T-helper 1 cell (primary cell): ENCODE results near the gene NMNAT3.

Source experiments
- DNase-seq, 5 donors: peaks; one replicate each; pipeline ENCODE4 v3.0.0-alpha.2; 2012 to 2020

NMNAT3 gene

GRCh38 chr3:139674571-139675260, 3.1 kb downstream of the NMNAT3 start:
- DNase-seq: no peak

GRCh38 chr3:139672884-139673283, 4.9 kb downstream of the NMNAT3 start:
- DNase-seq: no peak

DNA sequence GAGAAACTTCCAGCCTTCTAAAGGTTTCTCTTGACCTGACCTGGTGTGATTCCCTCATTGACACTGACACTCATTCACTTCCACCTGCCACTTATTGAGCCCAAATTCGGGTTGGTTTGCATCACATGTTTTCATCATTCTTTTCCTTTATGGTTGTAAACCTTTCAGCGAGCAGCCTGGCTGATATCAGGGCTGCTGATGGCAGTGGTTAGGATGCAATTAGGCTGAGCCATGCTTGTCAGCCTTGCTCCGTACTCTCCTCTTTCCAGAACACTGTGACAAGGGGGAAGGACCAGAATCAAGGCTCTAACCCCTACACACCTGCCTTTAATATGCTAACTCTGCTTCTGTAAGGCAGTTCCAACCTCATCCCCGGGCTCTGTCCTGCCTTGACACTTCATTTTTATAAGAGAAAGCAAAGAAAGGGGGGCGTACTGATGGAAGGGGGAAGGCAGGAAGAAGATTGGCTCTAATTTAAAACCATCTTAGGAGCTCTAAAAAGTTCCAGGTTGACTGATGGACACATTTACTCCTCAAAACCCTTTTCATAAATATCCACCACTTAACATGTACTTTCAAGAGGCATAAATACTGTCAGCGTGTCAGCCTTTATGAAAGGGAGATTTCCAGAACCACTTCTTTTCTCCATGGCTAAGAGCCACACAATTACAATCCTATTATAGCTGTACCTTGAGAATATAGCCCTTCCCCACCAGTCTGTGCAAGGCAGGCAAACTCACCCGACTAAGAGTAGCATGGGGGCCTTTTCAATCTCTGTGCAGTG, 5.7 kb downstream of the NMNAT3 start:
- no peak for DNase-seq

DNA sequence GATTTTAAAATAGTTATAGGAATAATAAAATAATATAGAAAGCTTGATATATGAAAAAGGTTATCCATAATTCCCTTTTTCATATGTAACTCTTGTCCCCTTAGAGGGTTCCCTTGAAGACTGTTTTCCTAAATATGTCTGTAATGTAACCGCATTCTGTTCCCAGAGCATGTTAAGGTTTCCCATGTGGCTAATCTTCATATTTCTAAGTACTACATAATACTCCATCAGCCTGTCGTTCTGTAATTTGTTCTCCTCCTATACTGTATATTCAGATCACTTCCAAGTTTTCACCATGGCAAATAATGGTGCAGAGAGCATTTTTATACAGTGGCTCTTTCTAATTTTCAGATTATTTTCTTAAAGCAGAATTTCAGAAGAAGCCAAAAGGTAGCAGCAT, 6.7 kb downstream of the NMNAT3 start:
- DNase-seq: no peak

DNA sequence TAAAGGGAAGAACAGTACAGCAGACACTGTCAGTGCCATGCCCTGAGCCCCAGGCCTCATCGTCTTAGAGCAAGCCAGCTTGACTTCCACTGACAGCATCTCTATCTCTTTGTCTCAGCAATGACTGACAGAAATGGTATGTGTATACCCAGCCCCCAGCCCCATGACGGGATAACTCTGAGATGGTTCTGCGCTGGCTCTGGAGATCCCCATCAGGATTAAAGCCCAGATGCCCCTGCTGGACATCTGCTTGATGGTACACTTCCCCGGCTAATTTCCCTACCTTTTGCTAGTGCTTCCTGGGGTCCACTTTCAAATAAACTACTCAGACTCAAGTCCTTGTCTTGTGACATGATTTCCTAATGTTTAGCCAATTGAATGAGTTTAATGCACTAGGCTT, 7.6 kb downstream of the NMNAT3 start:
- DNase-seq: no peak

DNA sequence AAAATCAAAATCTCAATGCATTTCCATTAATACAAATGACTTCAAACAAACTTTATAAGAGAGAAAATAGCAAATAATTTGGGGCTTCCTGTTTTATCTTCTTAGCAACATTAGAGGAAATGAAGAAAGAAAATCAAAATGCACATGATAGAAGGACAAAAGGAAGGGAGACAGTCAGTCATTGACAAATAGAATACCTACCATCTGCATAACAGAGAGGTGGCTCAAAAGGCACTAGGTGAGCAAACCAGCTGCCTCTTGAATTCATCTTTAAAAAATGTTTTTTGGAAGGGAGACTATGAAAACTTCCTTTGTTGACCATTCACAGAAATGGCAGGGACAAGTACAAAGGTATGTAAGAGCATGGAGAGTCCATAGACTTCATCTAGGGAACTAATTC, 9.4 kb downstream of the NMNAT3 start:
- no peak for DNase-seq

- no peak for DNase-seq
These were observed 12.8 kb downstream of the NMNAT3 start for GRCh38 chr3:139664958-139665357.

DNA sequence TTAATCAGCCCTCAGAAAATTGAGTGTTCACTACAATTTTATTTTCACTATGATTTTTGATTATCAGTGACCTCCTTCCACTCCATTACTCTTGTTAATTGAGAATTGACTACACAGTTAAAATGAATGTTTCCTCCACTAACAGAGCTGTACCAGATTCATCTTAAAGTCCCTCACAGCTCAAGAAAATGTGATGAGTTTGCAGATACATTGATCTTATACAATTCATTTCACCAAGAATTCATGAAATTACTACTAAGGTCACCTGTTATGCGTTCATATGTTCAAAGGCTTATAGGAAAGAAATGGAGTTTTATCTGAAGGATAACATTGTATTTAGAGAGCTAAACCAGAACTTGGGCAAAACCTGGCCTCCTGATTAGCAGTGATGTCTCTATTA, 17.5 kb downstream of the NMNAT3 start:
- no peak for DNase-seq

GRCh38 chr3:139659511-139659910, 18.3 kb downstream of the NMNAT3 start:
- DNase-seq: no peak

DNA sequence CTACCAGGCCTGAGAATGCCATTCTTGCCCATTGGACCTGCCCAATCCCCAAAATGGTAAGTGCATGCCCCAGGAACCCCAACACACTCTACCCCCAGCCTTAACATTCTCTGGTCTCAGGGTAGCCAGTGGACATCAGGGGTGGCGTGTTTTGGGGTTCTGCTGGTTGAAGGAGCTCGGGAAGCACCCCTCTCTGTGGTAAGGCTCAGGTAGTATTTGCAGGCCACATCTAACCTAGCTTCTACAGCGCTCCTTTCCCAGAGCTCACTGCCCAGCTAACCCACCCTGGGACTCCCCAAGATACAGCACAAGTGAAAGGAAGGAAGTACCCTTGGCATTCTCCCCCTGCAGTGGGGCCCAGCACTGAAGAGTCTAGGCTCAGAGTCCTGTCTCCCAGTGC, 19.8 kb downstream of the NMNAT3 start:
- no peak for DNase-seq

- DNase-seq: no peak
These were observed 20.3 kb downstream of the NMNAT3 start for GRCh38 chr3:139657434-139657833.

GRCh38 chr3:139655909-139656595, 21.7 kb downstream of the NMNAT3 start:
- no peak for DNase-seq

GRCh38 chr3:139654637-139655365, 23.0 kb downstream of the NMNAT3 start:
- no peak for DNase-seq

GRCh38 chr3:139653582-139653981, 24.2 kb downstream of the NMNAT3 start:
- DNase-seq: no peak

- no peak for DNase-seq
These were observed 25.2 kb downstream of the NMNAT3 start for GRCh38 chr3:139652561-139652960.

- no peak for DNase-seq
These were observed 29.8 kb downstream of the NMNAT3 start for GRCh38 chr3:139647866-139648435.

GRCh38 chr3:139646512-139646911, 31.3 kb downstream of the NMNAT3 start:
- no peak for DNase-seq

DNA sequence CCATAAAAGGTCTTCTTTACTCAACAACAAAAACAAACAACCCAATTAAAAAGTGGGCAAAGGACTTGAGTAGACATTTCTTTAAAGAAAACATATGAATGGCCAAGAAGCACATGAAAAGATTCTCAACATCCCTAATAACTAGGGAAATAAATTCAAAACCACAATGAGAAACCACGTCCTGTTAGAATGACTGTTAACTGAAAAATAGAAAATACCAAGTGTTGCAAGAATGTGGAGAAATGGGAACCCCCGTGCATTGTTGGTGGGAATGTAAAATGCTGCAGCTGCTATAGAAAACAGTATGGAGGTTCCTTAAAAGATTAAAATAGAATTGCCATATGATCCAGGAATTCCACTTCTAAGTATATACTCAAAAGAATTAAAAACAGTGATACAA, 34.8 kb downstream of the NMNAT3 start:
- DNase-seq: no peak

DNA sequence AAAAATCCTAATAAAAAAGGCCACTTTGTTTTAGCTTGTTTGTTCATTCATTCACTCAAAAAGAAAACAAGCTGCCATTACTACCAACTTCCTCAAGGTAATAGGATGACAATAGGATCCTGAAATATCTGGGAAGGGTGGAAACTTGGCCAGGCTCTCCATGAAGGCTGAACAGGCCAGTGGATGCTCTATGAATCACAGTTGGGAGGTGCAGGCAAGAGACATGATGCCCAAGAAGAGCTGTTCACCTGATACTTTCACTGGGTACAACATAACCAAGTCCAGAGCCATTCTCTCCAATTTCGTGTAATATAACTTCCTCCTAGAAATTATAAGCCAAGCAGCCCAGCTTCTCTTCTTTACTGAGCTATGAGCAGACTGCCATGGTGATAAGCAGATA, 37.3 kb downstream of the NMNAT3 start:
- no peak for DNase-seq

GRCh38 chr3:139639662-139640061, 38.1 kb downstream of the NMNAT3 start:
- no peak for DNase-seq

DNA sequence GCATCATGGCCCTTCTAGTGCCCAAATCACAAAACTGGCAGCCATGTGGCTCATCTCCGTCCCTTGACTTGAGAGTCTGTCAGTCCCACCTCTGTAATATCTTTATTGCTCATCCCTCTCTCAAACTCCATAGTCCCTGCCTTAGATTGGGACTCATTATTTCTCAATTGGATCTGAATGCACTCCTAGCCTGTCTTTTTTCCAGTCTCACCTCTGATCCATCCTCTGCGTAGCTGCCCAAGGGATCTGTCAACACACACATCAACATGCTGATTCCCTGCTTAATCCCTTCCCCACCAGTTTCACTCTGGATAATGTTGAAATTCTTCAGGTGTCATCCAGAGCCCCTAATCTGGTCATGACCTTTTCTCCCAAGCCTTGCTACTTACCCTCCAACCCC, 39.3 kb downstream of the NMNAT3 start:
- no peak for DNase-seq

DNA sequence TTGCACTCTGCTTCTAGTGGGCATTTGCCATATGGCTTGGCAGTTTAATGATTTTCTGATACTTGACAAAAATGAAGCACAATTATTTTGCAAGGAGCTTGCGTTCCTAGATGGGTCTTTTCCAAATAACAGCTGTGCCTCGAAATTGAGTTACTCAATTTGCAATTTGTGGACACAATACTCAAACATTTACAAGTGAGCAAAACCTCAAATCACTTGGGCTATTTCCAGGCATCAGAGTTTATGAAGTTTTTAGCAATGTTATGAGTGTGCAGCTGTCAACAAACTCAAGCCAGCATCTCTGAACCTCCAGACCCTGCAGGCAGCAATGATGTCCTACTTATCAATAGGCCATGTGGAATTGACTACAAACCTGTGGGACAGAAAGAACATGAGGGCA, 41.3 kb downstream of the NMNAT3 start:
- no peak for DNase-seq

DNA sequence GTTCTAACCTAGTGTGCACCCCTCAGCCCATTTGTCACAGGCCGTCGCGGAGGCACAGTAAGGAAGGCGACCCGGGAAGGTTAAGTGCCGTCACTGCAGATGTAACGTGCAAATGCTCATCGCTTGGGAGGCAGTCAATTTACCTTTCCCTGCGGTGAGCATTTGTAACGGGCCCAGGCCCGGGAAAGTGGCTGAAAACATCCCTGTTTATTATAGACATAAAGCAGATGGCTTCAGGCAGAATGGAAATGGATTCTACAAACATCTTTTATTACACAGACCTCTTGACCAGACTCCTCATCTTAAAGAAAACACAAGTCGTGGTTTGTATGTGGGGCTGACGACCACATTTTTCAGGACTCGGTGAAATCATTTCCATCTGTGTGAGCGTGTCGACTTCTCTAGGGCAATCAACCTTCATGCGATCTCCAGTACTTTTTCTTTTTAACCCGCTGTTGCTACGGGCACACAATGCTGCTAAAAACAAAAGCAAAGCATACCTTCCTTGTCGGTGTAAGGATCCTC, 43.6 kb downstream of the NMNAT3 start:
- no peak for DNase-seq
